CD4-positive, alpha-beta memory T cell (primary cell): Measurements from ENCODE around the gene C3orf22. TPM values are rescaled to one million over a fixed set of nuclear protein-coding genes. Genes with fewer than 3 reads are reported as not detected.
"Not testable (repeated sequence)": the region's sequence is repeated elsewhere in the genome, so short reads cannot be mapped to it uniquely, and the experiment has no call there.

Experiments used
- CTCF ChIA-PET: fragments of 350-600 bp; sonication (Branson Sonifier 250); formaldehyde crosslinking; loops from one replicate; lab custom pipeline; 2021; ENCODE audit warnings: inconsistent platforms; ENCODE audit not compliant: partially characterized antibody; lab: Charles Lee
- POLR2A ChIA-PET: fragments of 350-600 bp; sonication (Branson Sonifier 250); formaldehyde crosslinking; loops from one replicate; lab custom pipeline; 2021; ENCODE audit not compliant: partially characterized antibody; lab: Charles Lee
- DNase-seq, 5 donors: peaks; one replicate each; pipeline versions ENCODE4 v3.0.0 to v3.0.0-alpha.2; 2020 to 2022; ENCODE audit warnings: mixed read lengths in 1 of 5
- H3K27ac ChIP-seq: one replicate; pipeline ENCODE4 v1.7.0; 2013; ENCODE audit warnings: low read depth, low read length
- H3K27me3 ChIP-seq: 2 replicates; pipeline ENCODE4 v1.7.0; 2013; ENCODE audit warnings: mild to moderate bottlenecking, low read length, moderate library complexity; ENCODE audit not compliant: insufficient read depth
- H3K36me3 ChIP-seq: 2 replicates; pipeline ENCODE4 v1.7.0; 2013; ENCODE audit warnings: mild to moderate bottlenecking, low read length, moderate library complexity; ENCODE audit not compliant: insufficient read depth
- H3K4me1 ChIP-seq: 2 replicates; pipeline ENCODE4 v1.7.0; 2013; ENCODE audit warnings: mild to moderate bottlenecking, low read length, moderate library complexity; ENCODE audit not compliant: insufficient read depth
- H3K4me3 ChIP-seq, 2 donors: one replicate each; pipeline ENCODE4 v1.7.0; 2013; ENCODE audit warnings: low read length in 2 of 2, mild to moderate bottlenecking in 1 of 2
- H3K9me3 ChIP-seq, 2 donors: one replicate each; pipeline ENCODE4 v1.7.0; 2013; ENCODE audit warnings: low read length in 2 of 2, control low read depth in 1 of 2; ENCODE audit not compliant: control insufficient read depth in 1 of 2
- H3K27ac Mint-ChIP-seq, 7 donors: one replicate each; pipeline ENCODE4 v1.8.0; 2020 to 2021; ENCODE audit warnings: mixed read lengths in 7 of 7, mild to moderate bottlenecking in 6 of 7, inconsistent platforms in 3 of 7, moderate library complexity in 3 of 7
- H3K27me3 Mint-ChIP-seq, 2 donors: one replicate each; pipeline ENCODE4 v1.8.0; 2020 to 2021; ENCODE audit warnings: mixed read lengths in 2 of 2
- H3K36me3 Mint-ChIP-seq, 2 donors: one replicate each; pipeline ENCODE4 v1.8.0; 2020 to 2021; ENCODE audit warnings: mixed read lengths in 2 of 2, inconsistent platforms in 1 of 2, mild to moderate bottlenecking in 1 of 2
- H3K4me1 Mint-ChIP-seq, 4 donors: one replicate each; pipeline ENCODE4 v1.8.0; 2020 to 2021; ENCODE audit warnings: mixed read lengths in 4 of 4, mild to moderate bottlenecking in 1 of 4
- H3K4me3 Mint-ChIP-seq, 8 donors: one replicate each; pipeline ENCODE4 v1.8.0; 2020 to 2021; ENCODE audit warnings: mixed read lengths in 8 of 8, mild to moderate bottlenecking in 7 of 8, moderate library complexity in 6 of 8, inconsistent platforms in 3 of 8
- H3K9me3 Mint-ChIP-seq, 8 donors: one replicate each; pipeline ENCODE4 v1.8.0; 2020 to 2021; ENCODE audit warnings: mixed read lengths in 8 of 8, mild to moderate bottlenecking in 5 of 8, inconsistent platforms in 3 of 8, moderate library complexity in 1 of 8
- intact Hi-C: fragments of 100-400 bp; cut with micrococcal nuclease; formaldehyde crosslinking; loops from one replicate; pipeline ENCODE4 v1.15.1; 2023
- polyA plus RNA-seq, 2 donors: library from polyadenylated mRNA; unstranded; fragments of 300-500 nt; fragmentation: Illumina TruSeq; gene quantifications; one replicate each; pipeline ENCODE4 v1.2.3, GENCODE V29; 2021
- total RNA-seq, 2 experiments: library from RNA; stranded (reverse); gene quantifications; one replicate each; pipeline ENCODE4 v1.2.3, GENCODE V29; 2021

C3orf22 gene
- total and polyA plus RNA-seq, 4 experiments from 2014 or later: not detected

GRCh38 chr3:126537730-126538281 lies 20.9 kb downstream of the C3orf22 start:
- Mint-ChIP-seq H3K27ac (no peak overlapping the region), H3K27me3 (peaks cover 10 to 14% of the 10 kb centered on the region in 2 donors), H3K4me3 (no peak overlapping the region), H3K36me3 (no peaks in the 10 kb centered on the region), H3K4me1 (peaks cover 0 to 2% (median 0%) of the 10 kb centered on the region in 4 donors), H3K9me3 (peaks cover 0 to 3% (median 0%) of the 10 kb centered on the region in 8 donors)
- H3K36me3 ChIP-seq: no peaks in the 10 kb centered on the region
- H3K27ac ChIP-seq: no peak overlapping the region
- DNase-seq: no peak
- H3K4me3 ChIP-seq: no peak overlapping the region
- no peaks in the 10 kb centered on the region for H3K9me3 ChIP-seq
- H3K4me1 ChIP-seq: no peaks in the 10 kb centered on the region
- ChIA-PET POLR2A (no interaction called here), CTCF (interaction anchor here (1.9 kb wide), 1 partner anchor 15 kb away, joined by 6 read pairs; no protein-coding TSS in a partner anchor)
- H3K27me3 ChIP-seq: no peaks in the 10 kb centered on the region
- intact Hi-C loops: no loop called here

- CTCF ChIA-PET: interaction anchor here (1.9 kb wide), 1 partner anchor 14 kb away, joined by 6 read pairs; no protein-coding TSS in a partner anchor
- no peak overlapping the region for H3K4me3 Mint-ChIP-seq
Observed at GRCh38 chr3:126537116-126537729, 21.5 kb downstream of the C3orf22 start.

GRCh38 chr3:126536126-126536525 lies 22.6 kb downstream of the C3orf22 start:
- POLR2A ChIA-PET: no interaction called here

More at GRCh38 chr3:126537116-126537729, 21.5 kb downstream of the C3orf22 start:
- peaks cover 0 to 3% (median 0%) of the 10 kb centered on the region in 8 donors for H3K9me3 Mint-ChIP-seq
- Histone ChIP-seq H3K27ac (no peak overlapping the region), H3K4me3 (no peak overlapping the region), H3K36me3 (no peaks in the 10 kb centered on the region), H3K4me1 (no peaks in the 10 kb centered on the region), H3K9me3 (no peaks in the 10 kb centered on the region), H3K27me3 (no peaks in the 10 kb centered on the region)
- H3K27ac Mint-ChIP-seq: no peak overlapping the region
- DNase-seq: no peak
- no peaks in the 10 kb centered on the region for H3K36me3 Mint-ChIP-seq
- H3K4me1 Mint-ChIP-seq: peaks cover 0 to 2% (median 0%) of the 10 kb centered on the region in 4 donors
- POLR2A ChIA-PET: no interaction called here
- peaks cover 10 to 14% of the 10 kb centered on the region in 2 donors for H3K27me3 Mint-ChIP-seq
- intact Hi-C loops: no loop called here

GRCh38 chr3:126535636-126536035 lies 23.1 kb downstream of the C3orf22 start:
- Histone ChIP-seq H3K4me3 (no peak overlapping the region), H3K36me3 (no peaks in the 10 kb centered on the region), H3K27ac (no peak overlapping the region), H3K27me3 (no peaks in the 10 kb centered on the region), H3K4me1 (no peaks in the 10 kb centered on the region), H3K9me3 (no peaks in the 10 kb centered on the region)
- POLR2A ChIA-PET: no interaction called here
- CTCF ChIA-PET: no interaction called here
- Mint-ChIP-seq H3K36me3 (no peaks in the 10 kb centered on the region), H3K9me3 (peaks cover 0 to 3% (median 0%) of the 10 kb centered on the region in 8 donors), H3K4me3 (no peak overlapping the region), H3K27ac (no peak overlapping the region), H3K4me1 (peaks cover 0 to 2% (median 0%) of the 10 kb centered on the region in 4 donors), H3K27me3 (peaks cover 10 to 13% of the 10 kb centered on the region in 2 donors)
- DNase-seq: no peak
- intact Hi-C loops: no loop called here

More at GRCh38 chr3:126536126-126536525, 22.6 kb downstream of the C3orf22 start:
- Mint-ChIP-seq H3K4me1 (peaks cover 0 to 2% (median 0%) of the 10 kb centered on the region in 4 donors), H3K9me3 (peaks cover 0 to 3% (median 0%) of the 10 kb centered on the region in 8 donors), H3K27me3 (peaks cover 10 to 13% of the 10 kb centered on the region in 2 donors), H3K4me3 (no peak overlapping the region), H3K27ac (no peak overlapping the region), H3K36me3 (no peaks in the 10 kb centered on the region)
- Histone ChIP-seq H3K27ac (no peak overlapping the region), H3K27me3 (no peaks in the 10 kb centered on the region), H3K36me3 (no peaks in the 10 kb centered on the region), H3K4me1 (no peaks in the 10 kb centered on the region), H3K4me3 (no peak overlapping the region), H3K9me3 (no peaks in the 10 kb centered on the region)
- DNase-seq: no peak
- intact Hi-C loops: no loop called here
- CTCF ChIA-PET: no interaction called here

GRCh38 chr3:126534716-126535115 lies 24.0 kb downstream of the C3orf22 start:
- intact Hi-C loops, H3K4me1 ChIP-seq, H3K4me1 Mint-ChIP-seq, DNase-seq, H3K27ac Mint-ChIP-seq, H3K27me3 ChIP-seq, H3K36me3 Mint-ChIP-seq, H3K4me3 ChIP-seq, CTCF ChIA-PET, H3K27ac ChIP-seq, H3K9me3 Mint-ChIP-seq, H3K4me3 Mint-ChIP-seq, POLR2A ChIA-PET, H3K9me3 ChIP-seq, H3K36me3 ChIP-seq: not testable (repeated sequence)
- H3K27me3 Mint-ChIP-seq: peaks cover 10% of the 10 kb centered on the region in 2 donors

- ChIA-PET POLR2A (no interaction called here), CTCF (no interaction called here)
- no peaks in the 10 kb centered on the region for H3K9me3 Mint-ChIP-seq
- no peaks in the 10 kb centered on the region for H3K4me1 Mint-ChIP-seq
- intact Hi-C loops: no loop called here
- Histone ChIP-seq H3K27ac (no peak overlapping the region), H3K27me3 (no peaks in the 10 kb centered on the region), H3K4me3 (no peak overlapping the region), H3K4me1 (no peaks in the 10 kb centered on the region), H3K36me3 (no peaks in the 10 kb centered on the region), H3K9me3 (no peaks in the 10 kb centered on the region)
- H3K4me3 Mint-ChIP-seq: no peak overlapping the region
- no peaks in the 10 kb centered on the region for H3K36me3 Mint-ChIP-seq
- H3K27ac Mint-ChIP-seq: no peak overlapping the region
- DNase-seq: no peak
- H3K27me3 Mint-ChIP-seq: peaks cover 10% of the 10 kb centered on the region in 2 donors
Observed at GRCh38 chr3:126533506-126533905, 25.2 kb downstream of the C3orf22 start.

GRCh38 chr3:126531051-126531330 lies 27.7 kb downstream of the C3orf22 start:
- Mint-ChIP-seq H3K9me3 (no peaks in the 10 kb centered on the region), H3K27me3 (peaks cover 7 to 8% of the 10 kb centered on the region in 2 donors)
- no peak overlapping the region for H3K27ac ChIP-seq

More at GRCh38 chr3:126531051-126531330, 27.7 kb downstream of the C3orf22 start:
- H3K9me3 ChIP-seq: no peaks in the 10 kb centered on the region
- intact Hi-C loops: no loop called here
- Mint-ChIP-seq H3K27ac (no peak overlapping the region), H3K4me1 (no peaks in the 10 kb centered on the region), H3K4me3 (no peak overlapping the region), H3K36me3 (no peaks in the 10 kb centered on the region)
- POLR2A ChIA-PET: no interaction called here
- no peaks in the 10 kb centered on the region for H3K27me3 ChIP-seq
- H3K4me1 ChIP-seq: no peaks in the 10 kb centered on the region
- no peaks in the 10 kb centered on the region for H3K36me3 ChIP-seq
- H3K4me3 ChIP-seq: no peak overlapping the region
- CTCF ChIA-PET: interaction anchor here (1.6 kb wide), 1 partner anchor 8 kb away, joined by 5 read pairs; no protein-coding TSS in a partner anchor
- DNase-seq: no peak
